GM18861 (cell line): ENCODE measurements around the gene TIAM1.

Source experiments
- ATAC-seq: cut with Tn5 transposase; IDR thresholded peaks from one replicate; pipeline ENCODE4 v1.9.1; 2021; ENCODE audit not compliant: unreplicated experiment

The TIAM1 gene

GRCh38 chr21:31286621-31287020 is 57.4 kb downstream of the TIAM1 start:
- no peak for ATAC-seq

GRCh38 chr21:31284797-31285397 is 59.2 kb downstream of the TIAM1 start:
- no peak for ATAC-seq

GRCh38 chr21:31283025-31283424 is 61.0 kb downstream of the TIAM1 start:
- no peak for ATAC-seq

GRCh38 chr21:31282095-31282709 is 61.9 kb downstream of the TIAM1 start:
- ATAC-seq: no peak

GRCh38 chr21:31281561-31281960 is 62.5 kb downstream of the TIAM1 start:
- no peak for ATAC-seq

GRCh38 chr21:31279986-31280385 is 64.1 kb downstream of the TIAM1 start:
- no peak for ATAC-seq

GRCh38 chr21:31279214-31279613 is 64.8 kb downstream of the TIAM1 start:
- ATAC-seq: no peak

GRCh38 chr21:31278511-31279130 is 65.4 kb downstream of the TIAM1 start:
- ATAC-seq: no peak

- ATAC-seq: no peak
These were observed 67.4 kb downstream of the TIAM1 start for GRCh38 chr21:31276663-31277062.

GRCh38 chr21:31275901-31276300 is 68.2 kb downstream of the TIAM1 start:
- ATAC-seq: no peak

GRCh38 chr21:31273278-31273677 is 70.8 kb downstream of the TIAM1 start:
- ATAC-seq: no peak

GRCh38 chr21:31268090-31268489 is 76.0 kb downstream of the TIAM1 start:
- ATAC-seq: no peak

- ATAC-seq: no peak
These were observed 76.4 kb downstream of the TIAM1 start for GRCh38 chr21:31267644-31268043.

GRCh38 chr21:31266241-31266640 is 77.8 kb downstream of the TIAM1 start:
- no peak for ATAC-seq

- no peak for ATAC-seq
These were observed 78.6 kb downstream of the TIAM1 start for GRCh38 chr21:31265366-31266013.

GRCh38 chr21:31264574-31264973 is 79.5 kb downstream of the TIAM1 start:
- ATAC-seq: no peak

GRCh38 chr21:31262728-31263127 is 81.3 kb downstream of the TIAM1 start:
- ATAC-seq: no peak

GRCh38 chr21:31261759-31262158 is 82.3 kb downstream of the TIAM1 start:
- no peak for ATAC-seq

GRCh38 chr21:31260790-31261189 is 83.3 kb downstream of the TIAM1 start:
- no peak for ATAC-seq

GRCh38 chr21:31258073-31258472 is 86.0 kb downstream of the TIAM1 start:
- no peak for ATAC-seq

GRCh38 chr21:31257265-31257664 is 86.8 kb downstream of the TIAM1 start:
- no peak for ATAC-seq

GRCh38 chr21:31255896-31256295 is 88.2 kb downstream of the TIAM1 start:
- ATAC-seq: no peak
